ENCODE data around the gene ADPRHL1. TPM values are rescaled to one million over a fixed set of nuclear protein-coding genes. Genes with fewer than 3 reads are reported as not detected.

The ADPRHL1 gene
- total RNA-seq, 1 donor from 2014 or later: 3.1 TPM

DNA sequence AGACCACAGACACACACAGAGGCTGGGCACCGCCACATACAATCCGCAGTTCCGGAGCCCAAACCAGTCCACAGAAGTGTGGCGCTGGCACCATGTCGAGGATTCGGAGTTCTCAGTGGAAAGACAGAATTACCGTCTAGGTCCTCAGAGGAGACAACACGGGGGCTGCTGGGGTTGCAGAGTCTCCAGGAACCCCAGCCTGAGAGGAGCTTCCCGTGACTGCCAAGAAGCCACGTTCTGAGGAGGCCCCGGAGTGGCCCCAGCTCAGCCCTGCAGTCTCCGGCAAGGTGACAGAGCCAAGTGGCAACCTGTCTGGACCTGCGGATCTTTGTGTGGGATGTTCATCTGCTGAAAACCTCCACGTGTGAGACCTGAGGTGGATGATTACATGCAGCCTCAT is 7.3 kb upstream of the ADPRHL1 start:
- no peak overlapping the region for H3K27ac Mint-ChIP-seq (ENCODE audit: unreplicated experiment)

DNA sequence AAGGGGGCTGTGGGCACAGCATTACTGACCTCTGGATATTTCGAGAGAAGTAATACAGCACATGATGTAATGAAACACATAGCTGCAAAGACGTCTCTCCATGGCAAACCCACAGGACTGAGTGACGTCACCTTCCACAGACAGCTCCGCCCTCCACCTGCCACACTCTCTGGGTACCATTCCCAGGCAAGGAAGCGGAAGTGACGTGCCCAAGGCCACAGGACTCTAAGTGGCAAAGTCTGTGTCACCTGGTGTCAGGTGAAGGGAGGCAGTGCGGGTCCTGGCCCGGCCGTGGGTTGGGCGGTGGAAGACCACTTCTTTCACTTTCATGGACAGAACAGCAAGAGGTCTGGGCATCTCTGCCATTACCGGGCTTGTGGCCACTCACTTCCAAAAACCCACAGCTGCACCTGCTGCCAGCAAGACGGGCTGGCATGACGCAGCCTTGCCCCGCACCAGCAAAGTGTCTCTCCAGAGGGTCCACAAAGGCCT is 6.8 kb upstream of the ADPRHL1 start:
- H3K27ac ChIP-seq (ENCODE audit: low read depth, low read length): no peak overlapping the region
- H3K36me3 ChIP-seq (ENCODE audit: insufficient read depth, low read length): peaks cover 19% of the 10 kb centered on the region
- no peak overlapping the region for H3K9ac ChIP-seq (ENCODE audit: low read length)
- no peaks in the 10 kb centered on the region for H3K4me1 Mint-ChIP-seq (ENCODE audit: low read depth, unreplicated experiment)
- H3K4me1 ChIP-seq (ENCODE audit: insufficient read depth, low read length): peaks cover 6% of the 10 kb centered on the region
- H4K20me1 ChIP-seq (ENCODE audit: insufficient read depth, low read length): peaks cover 4% of the 10 kb centered on the region
- no peak overlapping the region for H3K27ac Mint-ChIP-seq (ENCODE audit: unreplicated experiment)
- H3K9me3 ChIP-seq (ENCODE audit: insufficient read depth, low read depth, low read length): no peaks in the 10 kb centered on the region
- no peak overlapping the region for H3K4me3 Mint-ChIP-seq (ENCODE audit: unreplicated experiment)
- H2AFZ ChIP-seq (ENCODE audit: low read depth, low read length): no peak overlapping the region
- H3K27me3 Mint-ChIP-seq (ENCODE audit: low read depth, unreplicated experiment): no peaks in the 10 kb centered on the region
- H3K4me3 ChIP-seq (ENCODE audit: insufficient read depth, low read depth, low read length): no peak overlapping the region
- H3K4me2 ChIP-seq (ENCODE audit: low read length): no peak overlapping the region
- H3K36me3 Mint-ChIP-seq (ENCODE audit: low read depth, unreplicated experiment): peaks cover 10% of the 10 kb centered on the region
- no peak for DNase-seq (ENCODE audit: low read depth)
- FAIRE-seq: no peak
- TF ChIP-seq, protein P1, sequence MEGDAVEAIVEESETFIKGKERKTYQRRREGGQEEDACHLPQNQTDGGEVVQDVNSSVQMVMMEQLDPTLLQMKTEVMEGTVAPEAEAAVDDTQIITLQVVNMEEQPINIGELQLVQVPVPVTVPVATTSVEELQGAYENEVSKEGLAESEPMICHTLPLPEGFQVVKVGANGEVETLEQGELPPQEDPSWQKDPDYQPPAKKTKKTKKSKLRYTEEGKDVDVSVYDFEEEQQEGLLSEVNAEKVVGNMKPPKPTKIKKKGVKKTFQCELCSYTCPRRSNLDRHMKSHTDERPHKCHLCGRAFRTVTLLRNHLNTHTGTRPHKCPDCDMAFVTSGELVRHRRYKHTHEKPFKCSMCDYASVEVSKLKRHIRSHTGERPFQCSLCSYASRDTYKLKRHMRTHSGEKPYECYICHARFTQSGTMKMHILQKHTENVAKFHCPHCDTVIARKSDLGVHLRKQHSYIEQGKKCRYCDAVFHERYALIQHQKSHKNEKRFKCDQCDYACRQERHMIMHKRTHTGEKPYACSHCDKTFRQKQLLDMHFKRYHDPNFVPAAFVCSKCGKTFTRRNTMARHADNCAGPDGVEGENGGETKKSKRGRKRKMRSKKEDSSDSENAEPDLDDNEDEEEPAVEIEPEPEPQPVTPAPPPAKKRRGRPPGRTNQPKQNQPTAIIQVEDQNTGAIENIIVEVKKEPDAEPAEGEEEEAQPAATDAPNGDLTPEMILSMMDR (IDR thresholded peaks at IDR 0.05; ENCODE audit: insufficient read depth, low read depth, low read length): no peak
- no peak for TF ChIP-seq EZH2 (IDR thresholded peaks at IDR 0.05; ENCODE audit: insufficient read depth, low read length)
- H3K9me3 Mint-ChIP-seq (ENCODE audit: unreplicated experiment): no peaks in the 10 kb centered on the region
- H3K79me2 ChIP-seq (ENCODE audit: insufficient read depth, low read length): no peaks in the 10 kb centered on the region
- no peaks in the 10 kb centered on the region for H3K27me3 ChIP-seq (ENCODE audit: insufficient read depth, low read length)

More for the DNA sequence above, 7.3 kb upstream of the ADPRHL1 start:
- Histone ChIP-seq H3K9me3 (ENCODE audit: insufficient read depth, low read depth, low read length) (no peaks in the 10 kb centered on the region), H3K79me2 (ENCODE audit: insufficient read depth, low read length) (no peaks in the 10 kb centered on the region), H3K4me1 (ENCODE audit: insufficient read depth, low read length) (peaks cover 6% of the 10 kb centered on the region), H3K9ac (ENCODE audit: low read length) (no peak overlapping the region), H4K20me1 (ENCODE audit: insufficient read depth, low read length) (peaks cover 4% of the 10 kb centered on the region), H3K27ac (ENCODE audit: low read depth, low read length) (no peak overlapping the region), H3K27me3 (ENCODE audit: insufficient read depth, low read length) (no peaks in the 10 kb centered on the region), H2AFZ (ENCODE audit: low read depth, low read length) (no peak overlapping the region), H3K4me2 (ENCODE audit: low read length) (no peak overlapping the region), H3K36me3 (ENCODE audit: insufficient read depth, low read length) (peaks cover 19% of the 10 kb centered on the region), H3K4me3 (ENCODE audit: insufficient read depth, low read depth, low read length) (no peak overlapping the region)
- Mint-ChIP-seq H3K27me3 (ENCODE audit: low read depth, unreplicated experiment) (no peaks in the 10 kb centered on the region), H3K4me3 (ENCODE audit: unreplicated experiment) (no peak overlapping the region), H3K9me3 (ENCODE audit: unreplicated experiment) (no peaks in the 10 kb centered on the region), H3K4me1 (ENCODE audit: low read depth, unreplicated experiment) (no peaks in the 10 kb centered on the region), H3K36me3 (ENCODE audit: low read depth, unreplicated experiment) (peaks cover 10% of the 10 kb centered on the region)
- FAIRE-seq (no peak), DNase-seq (ENCODE audit: low read depth) (no peak)
- TF ChIP-seq, protein P1 (IDR thresholded peaks at IDR 0.05; ENCODE audit: insufficient read depth, low read depth, low read length): no peak
- TF ChIP-seq EZH2 (IDR thresholded peaks at IDR 0.05; ENCODE audit: insufficient read depth, low read length): no peak

DNA sequence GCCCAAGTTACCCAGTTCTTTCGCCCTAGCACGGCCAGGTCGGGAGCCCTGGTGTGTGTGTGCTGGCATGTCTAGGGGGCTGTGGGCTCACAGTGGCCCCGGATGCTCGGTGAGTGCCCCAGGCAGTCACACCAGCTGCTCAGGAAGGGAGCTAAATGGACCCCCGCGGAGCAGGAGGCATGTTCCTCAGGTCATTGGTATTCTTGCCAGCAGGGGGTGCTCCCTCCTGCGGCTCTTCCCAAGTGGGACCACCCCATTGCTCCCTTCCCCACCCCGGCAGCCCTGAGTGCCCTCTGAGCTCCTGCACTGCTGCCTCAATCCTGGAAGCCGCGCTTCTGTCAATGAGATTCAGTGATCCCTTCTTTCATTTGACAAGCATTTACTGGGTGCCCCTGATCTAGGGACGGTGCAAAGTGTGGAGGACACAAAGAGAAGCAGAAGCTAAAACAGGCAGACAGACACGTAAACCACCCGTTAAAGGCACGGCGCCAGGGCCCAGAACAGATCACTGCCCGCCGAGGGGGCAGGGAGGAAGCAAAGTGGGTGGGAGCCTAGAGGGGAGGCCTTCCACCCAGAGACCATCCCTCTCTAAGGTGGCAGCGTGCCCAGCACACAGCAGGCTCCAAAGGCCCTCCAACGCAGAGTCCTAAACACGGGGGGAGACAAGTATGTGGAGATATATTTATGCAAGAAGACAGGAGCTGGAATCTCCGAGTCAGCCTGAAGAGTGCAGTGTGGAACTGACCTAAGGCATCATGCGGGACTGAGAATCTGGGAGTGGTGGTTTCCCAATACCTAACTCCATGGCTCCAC is 5.2 kb upstream of the ADPRHL1 start:
- peaks cover 19% of the 10 kb centered on the region for H3K36me3 ChIP-seq (ENCODE audit: insufficient read depth, low read length)
- H2AFZ ChIP-seq (ENCODE audit: low read depth, low read length): no peak overlapping the region
- TF ChIP-seq, protein P1 (IDR thresholded peaks at IDR 0.05; ENCODE audit: insufficient read depth, low read depth, low read length): peak; percentile 37
- TF ChIP-seq EZH2 (IDR thresholded peaks at IDR 0.05; ENCODE audit: insufficient read depth, low read length): no peak
- no peak overlapping the region for H3K4me3 Mint-ChIP-seq (ENCODE audit: unreplicated experiment)
- peaks cover 4% of the 10 kb centered on the region for H4K20me1 ChIP-seq (ENCODE audit: insufficient read depth, low read length)
- DNase-seq (ENCODE audit: low read depth) (peak; percentile 22), FAIRE-seq (no peak)
- H3K9me3 Mint-ChIP-seq (ENCODE audit: unreplicated experiment): no peaks in the 10 kb centered on the region
- no peaks in the 10 kb centered on the region for H3K79me2 ChIP-seq (ENCODE audit: insufficient read depth, low read length)
- no peaks in the 10 kb centered on the region for H3K27me3 ChIP-seq (ENCODE audit: insufficient read depth, low read length)
- H3K9me3 ChIP-seq (ENCODE audit: insufficient read depth, low read depth, low read length): no peaks in the 10 kb centered on the region
- no peak overlapping the region for H3K27ac Mint-ChIP-seq (ENCODE audit: unreplicated experiment)
- no peak overlapping the region for H3K4me3 ChIP-seq (ENCODE audit: insufficient read depth, low read depth, low read length)
- H3K4me1 ChIP-seq (ENCODE audit: insufficient read depth, low read length): peaks cover 6% of the 10 kb centered on the region
- H3K36me3 Mint-ChIP-seq (ENCODE audit: low read depth, unreplicated experiment): peaks cover 14% of the 10 kb centered on the region
- H3K27ac ChIP-seq (ENCODE audit: low read depth, low read length): no peak overlapping the region
- H3K9ac ChIP-seq (ENCODE audit: low read length): peak overlapping the region; percentile 26
- H3K4me2 ChIP-seq (ENCODE audit: low read length): peak overlapping the region; percentile 42
- no peaks in the 10 kb centered on the region for H3K27me3 Mint-ChIP-seq (ENCODE audit: low read depth, unreplicated experiment)
- H3K4me1 Mint-ChIP-seq (ENCODE audit: low read depth, unreplicated experiment): no peaks in the 10 kb centered on the region
